PFSK-1 (cell line): Measurements from ENCODE around the gene SHC4.

Experiments used
- FOXP2 ChIP-seq: optimal IDR thresholded peaks from 2 replicates; pipeline ENCODE3; 2011; ENCODE audit warnings: borderline replicate concordance, control low read depth, inconsistent platforms; ENCODE audit not compliant: insufficient read depth; ENCODE audit errors: extremely low read length, extremely low read depth
- POLR2AphosphoS5 ChIP-seq: IDR thresholded peaks from 2 replicates; pipeline ENCODE4 v1.6.1; 2012; ENCODE audit warnings: low read depth, mild to moderate bottlenecking, control low read depth, low read length, moderate library complexity
- REST ChIP-seq, 2 experiments: IDR thresholded peaks; 2 replicates each; pipeline versions ENCODE4 v1.6.1 to v1.8.0; 2011 to 2012; ENCODE audit warnings: low read depth in 2 of 2, low read length in 2 of 2, control low read depth in 1 of 2, inconsistent platforms in 1 of 2, mild to moderate bottlenecking in 1 of 2, moderate library complexity in 1 of 2; ENCODE audit not compliant: insufficient read depth in 1 of 2
- SIN3A ChIP-seq: IDR thresholded peaks from 2 replicates; pipeline ENCODE4 v1.6.1; 2012; ENCODE audit warnings: mild to moderate bottlenecking, low read length, moderate library complexity, borderline replicate concordance; ENCODE audit not compliant: insufficient read depth
- TAF1 ChIP-seq: IDR thresholded peaks from 2 replicates; pipeline ENCODE4 v1.6.1; 2012; ENCODE audit warnings: low read length, control low read depth, borderline replicate concordance; ENCODE audit not compliant: insufficient read depth

Gene SHC4

GRCh38 chr15:48976444-48977088, 12.8 kb upstream of the SHC4 start:
- no peak for TF ChIP-seq POLR2AphosphoS5
- TF ChIP-seq FOXP2, result no peak
- TF ChIP-seq SIN3A, result no peak
- TF ChIP-seq REST (IDR thresholded peaks at IDR 0.05; ENCODE audit: insufficient read depth in 1 of 2, low read depth in 2 of 2, low read length in 2 of 2), result no peak
- TF ChIP-seq TAF1, result no peak

GRCh38 chr15:48975472-48976419, 12.0 kb upstream of the SHC4 start:
- no peak for TF ChIP-seq REST (IDR thresholded peaks at IDR 0.05; ENCODE audit: insufficient read depth in 1 of 2, low read depth in 2 of 2, low read length in 2 of 2)
- TF ChIP-seq POLR2AphosphoS5, result no peak; the same call in 1 of the 2 replicates
- TF ChIP-seq TAF1, result 0 out of 2 replicates have a peak, but pooled peaks have one; percentile 69
- peak; percentile 64 for TF ChIP-seq FOXP2
- no peak for TF ChIP-seq SIN3A

GRCh38 chr15:48974882-48975281, 11.2 kb upstream of the SHC4 start:
- TF ChIP-seq FOXP2, result no peak
- TF ChIP-seq SIN3A, result no peak
- TF ChIP-seq REST (IDR thresholded peaks at IDR 0.05; ENCODE audit: insufficient read depth in 1 of 2, low read depth in 2 of 2, low read length in 2 of 2), result no peak
- TF ChIP-seq POLR2AphosphoS5, result no peak
- no peak for TF ChIP-seq TAF1

- TF ChIP-seq FOXP2 (no peak), SIN3A (no peak)
These were observed 9.2 kb upstream of the SHC4 start for GRCh38 chr15:48972750-48973503.

GRCh38 chr15:48968066-48968465, 4.3 kb upstream of the SHC4 start:
- TF ChIP-seq TAF1 (no peak), POLR2AphosphoS5 (no peak), REST (IDR thresholded peaks at IDR 0.05; ENCODE audit: insufficient read depth in 1 of 2, low read depth in 2 of 2, low read length in 2 of 2) (no peak), FOXP2 (no peak), SIN3A (no peak)
